ENCODE results near the gene SLC19A1. TPM values are rescaled to one million over a fixed set of nuclear protein-coding genes. Genes with fewer than 3 reads are reported as not detected.

SLC19A1 gene
- total RNA-seq, 4 donors from 2014 or later = 3.3 to 27.9 (median 11.4) TPM

- 74% methylated on average over 4 of the region's 4 CpGs for WGBS, 2 donors
- H3K9me3 ChIP-seq = peaks cover 0 to 49% (median 4%) of the 10 kb centered on the region in 4 donors
- H3K4me3 ChIP-seq = no peak overlapping the region
- TF ChIP-seq, protein P1, sequence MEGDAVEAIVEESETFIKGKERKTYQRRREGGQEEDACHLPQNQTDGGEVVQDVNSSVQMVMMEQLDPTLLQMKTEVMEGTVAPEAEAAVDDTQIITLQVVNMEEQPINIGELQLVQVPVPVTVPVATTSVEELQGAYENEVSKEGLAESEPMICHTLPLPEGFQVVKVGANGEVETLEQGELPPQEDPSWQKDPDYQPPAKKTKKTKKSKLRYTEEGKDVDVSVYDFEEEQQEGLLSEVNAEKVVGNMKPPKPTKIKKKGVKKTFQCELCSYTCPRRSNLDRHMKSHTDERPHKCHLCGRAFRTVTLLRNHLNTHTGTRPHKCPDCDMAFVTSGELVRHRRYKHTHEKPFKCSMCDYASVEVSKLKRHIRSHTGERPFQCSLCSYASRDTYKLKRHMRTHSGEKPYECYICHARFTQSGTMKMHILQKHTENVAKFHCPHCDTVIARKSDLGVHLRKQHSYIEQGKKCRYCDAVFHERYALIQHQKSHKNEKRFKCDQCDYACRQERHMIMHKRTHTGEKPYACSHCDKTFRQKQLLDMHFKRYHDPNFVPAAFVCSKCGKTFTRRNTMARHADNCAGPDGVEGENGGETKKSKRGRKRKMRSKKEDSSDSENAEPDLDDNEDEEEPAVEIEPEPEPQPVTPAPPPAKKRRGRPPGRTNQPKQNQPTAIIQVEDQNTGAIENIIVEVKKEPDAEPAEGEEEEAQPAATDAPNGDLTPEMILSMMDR (IDR thresholded peaks at IDR 0.05) = no peak
- TF ChIP-seq POLR2A (IDR thresholded peaks at IDR 0.05) (no peak), EP300 (IDR thresholded peaks at IDR 0.05) (no peak)
- no peak for DNase-seq (ENCODE audit: low spot score in 2 of 2)
- H3K27ac ChIP-seq = no peak overlapping the region
- H3K36me3 ChIP-seq = no peaks in the 10 kb centered on the region
- H3K27me3 ChIP-seq = peaks cover 0 to 28% of the 10 kb centered on the region in 2 donors
- H3K4me1 ChIP-seq = peaks cover 0 to under 1% (median 0%) of the 10 kb centered on the region in 4 donors
Observed at GRCh38 chr21:45584786-45585185, 42.5 kb upstream of the SLC19A1 start.

DNA sequence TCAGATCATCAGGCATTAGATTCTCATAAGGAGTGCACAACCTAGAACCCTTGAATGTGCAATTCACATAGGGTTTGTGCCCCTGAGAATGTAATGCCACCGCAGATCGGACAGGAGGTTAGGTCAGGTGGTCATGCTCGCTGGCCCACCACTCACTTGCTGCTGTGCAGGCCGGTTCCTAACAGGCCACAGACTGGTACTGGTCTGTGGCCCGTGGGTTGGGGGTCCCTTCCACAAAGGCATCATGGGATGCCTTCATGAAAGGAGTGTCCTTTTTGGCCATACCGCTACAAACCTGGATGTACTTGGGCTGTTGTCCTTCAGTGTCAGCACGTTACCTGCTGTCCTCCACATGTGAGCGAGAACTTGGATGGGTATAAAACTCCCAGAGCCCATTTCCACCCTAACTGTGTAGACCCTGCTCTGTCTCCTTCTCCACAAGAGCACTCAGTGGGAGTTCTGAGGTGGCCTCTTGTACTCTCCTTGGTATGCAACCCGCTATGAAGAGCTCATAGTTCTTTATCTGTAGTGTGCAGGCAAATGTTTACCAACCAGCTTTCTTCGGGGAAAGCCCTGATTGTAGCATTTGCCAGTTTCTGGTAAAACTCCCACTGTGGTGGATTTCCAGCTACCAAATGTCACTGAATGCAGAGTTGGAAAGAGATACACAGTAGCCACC, 41.7 kb upstream of the SLC19A1 start:
- TF ChIP-seq, protein P1 (IDR thresholded peaks at IDR 0.05) = no peak
- TF ChIP-seq POLR2A (IDR thresholded peaks at IDR 0.05) (no peak), EP300 (IDR thresholded peaks at IDR 0.05) (no peak)

DNA sequence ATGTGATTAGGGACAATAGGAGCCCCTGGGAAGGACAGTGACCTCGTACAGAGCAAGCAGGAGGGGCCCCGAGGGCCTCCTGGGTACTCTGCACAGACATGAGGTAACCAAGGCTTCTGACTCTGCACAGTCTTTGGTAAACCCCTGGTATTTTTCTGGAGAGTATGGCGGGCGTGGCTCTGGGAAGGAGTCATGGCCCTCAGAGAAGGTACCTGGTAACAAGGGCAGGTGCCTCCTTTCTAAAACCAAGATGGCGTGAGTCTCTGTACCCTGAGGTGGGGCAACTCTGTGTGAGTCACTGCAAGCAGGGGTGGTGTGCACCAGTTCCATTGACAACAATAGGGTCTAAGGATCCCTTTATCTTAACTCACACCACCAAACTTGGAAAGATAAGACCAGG, 39.9 kb upstream of the SLC19A1 start:
- DNase-seq (ENCODE audit: low spot score in 2 of 2) = no peak
- Histone ChIP-seq H3K4me1 (no peaks in the 10 kb centered on the region), H3K36me3 (no peaks in the 10 kb centered on the region), H3K27me3 (peaks cover 0 to 8% of the 10 kb centered on the region in 2 donors), H3K9me3 (peaks cover 0 to 34% (median 4%) of the 10 kb centered on the region in 4 donors), H3K27ac (no peak overlapping the region), H3K4me3 (no peak overlapping the region)
- WGBS, 2 donors = 90 to 92% methylated on average over 5 of the region's 5 CpGs
- no peak for TF ChIP-seq POLR2A (IDR thresholded peaks at IDR 0.05)
- TF ChIP-seq EP300 (IDR thresholded peaks at IDR 0.05) = no peak
- TF ChIP-seq, protein P1 (IDR thresholded peaks at IDR 0.05) = no peak

More for the DNA sequence above, 41.7 kb upstream of the SLC19A1 start:
- Histone ChIP-seq H3K36me3 (no peaks in the 10 kb centered on the region), H3K4me3 (no peak overlapping the region), H3K4me1 (no peaks in the 10 kb centered on the region), H3K27ac (no peak overlapping the region), H3K9me3 (peaks cover 0 to 49% (median 4%) of the 10 kb centered on the region in 4 donors), H3K27me3 (peaks cover 0 to 21% of the 10 kb centered on the region in 2 donors)
- DNase-seq (ENCODE audit: low spot score in 2 of 2) = no peak
- WGBS, 2 donors = 88 to 90% methylated on average over 9 to 10 of the region's 10 CpGs

- no peak for DNase-seq (ENCODE audit: low spot score in 2 of 2)
- TF ChIP-seq EP300 (IDR thresholded peaks at IDR 0.05) (no peak), POLR2A (IDR thresholded peaks at IDR 0.05) (no peak)
- TF ChIP-seq, protein P1 (IDR thresholded peaks at IDR 0.05) = no peak
- whole genome bisulfite sequencing, 2 donors = 81 to 93% methylated on average over 13 of the region's 13 CpGs
- H3K27me3 ChIP-seq = peaks cover 0 to 8% of the 10 kb centered on the region in 2 donors
- no peaks in the 10 kb centered on the region for H3K4me1 ChIP-seq
- peaks cover 0 to 26% (median 2%) of the 10 kb centered on the region in 4 donors for H3K9me3 ChIP-seq
- no peak overlapping the region for H3K27ac ChIP-seq
- no peak overlapping the region for H3K4me3 ChIP-seq
- H3K36me3 ChIP-seq = no peaks in the 10 kb centered on the region
Observed at GRCh38 chr21:45581322-45581712, 39.1 kb upstream of the SLC19A1 start.

DNA sequence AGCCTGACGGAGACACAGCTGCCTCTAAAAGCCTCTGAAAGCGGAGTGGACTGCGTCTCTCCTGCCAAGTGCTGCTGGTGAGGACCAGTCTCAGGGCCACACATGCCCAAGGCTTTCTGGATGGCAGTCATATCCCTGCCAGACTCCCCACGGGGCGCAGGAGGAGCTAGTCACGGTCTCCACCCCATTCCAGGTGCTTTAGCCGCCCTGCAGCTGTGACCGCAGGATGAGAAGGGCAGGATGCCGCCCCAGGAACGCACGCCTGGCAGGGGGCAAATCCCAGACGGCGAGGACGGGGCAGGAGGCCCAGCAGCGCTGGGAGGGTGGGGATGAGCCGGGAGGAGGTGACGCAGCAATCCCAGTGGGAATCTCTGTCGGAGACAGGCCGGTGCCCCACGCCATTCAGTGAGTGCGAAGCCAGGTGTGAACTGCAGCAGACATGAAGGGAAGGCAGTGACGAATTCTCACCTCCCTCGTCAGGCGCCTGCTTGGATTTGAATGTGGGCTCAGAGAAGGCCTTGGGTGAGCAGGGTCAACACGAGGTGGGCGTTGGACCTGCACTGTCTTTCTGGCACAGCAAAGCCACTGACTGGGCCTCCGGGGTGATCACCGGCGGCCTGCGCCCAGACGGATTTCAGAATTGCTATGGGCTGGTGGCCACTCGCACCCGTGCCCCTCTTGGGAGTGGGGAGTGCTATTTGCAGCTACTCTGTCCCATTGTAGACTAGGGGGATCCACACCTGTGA, 38.5 kb upstream of the SLC19A1 start:
- no peak for DNase-seq (ENCODE audit: low spot score in 2 of 2)
- TF ChIP-seq, protein P1 (IDR thresholded peaks at IDR 0.05) = no peak
- no peak for TF ChIP-seq POLR2A (IDR thresholded peaks at IDR 0.05)
- TF ChIP-seq EP300 (IDR thresholded peaks at IDR 0.05) = no peak

More for the DNA sequence above, 38.5 kb upstream of the SLC19A1 start:
- no peaks in the 10 kb centered on the region for H3K36me3 ChIP-seq
- no peak overlapping the region for H3K27ac ChIP-seq
- 64 to 80% methylated on average over 26 to 31 of the region's 33 CpGs for WGBS, 2 donors
- no peak overlapping the region for H3K4me3 ChIP-seq
- peaks cover 0 to 8% of the 10 kb centered on the region in 2 donors for H3K27me3 ChIP-seq
- no peaks in the 10 kb centered on the region for H3K4me1 ChIP-seq
- peaks cover 0 to 20% (median 0%) of the 10 kb centered on the region in 4 donors for H3K9me3 ChIP-seq

All from tibial nerve (tissue), 4 donors.